H1 (cell line): Measurements from ENCODE around the gene TRIM71. TPM values are rescaled to one million over a fixed set of nuclear protein-coding genes. Genes with fewer than 3 reads are reported as not detected.

ENCODE experiments used
- CHD7 ChIP-seq: fragments of 300-600 bp; sonication (generic); IDR thresholded peaks from 2 replicates; pipeline ENCODE4 v1.7.1; 2012; ENCODE audit warnings: low read length, moderate library complexity, mild to moderate bottlenecking, inconsistent platforms; ENCODE audit not compliant: insufficient replicate concordance
- GTF2F1 ChIP-seq: IDR thresholded peaks from 2 replicates; pipeline ENCODE4 v1.6.1; 2012; ENCODE audit warnings: low read depth, low read length, improper control_type of control experiment, borderline replicate concordance
- NANOG ChIP-seq: IDR thresholded peaks from 2 replicates; pipeline ENCODE4 v1.6.1; 2011; ENCODE audit warnings: low read length, low read depth, mild to moderate bottlenecking, inconsistent platforms; ENCODE audit not compliant: insufficient read depth, poor library complexity, severe bottlenecking
- PHF8 ChIP-seq: fragments of 200-600 bp; sonication (generic); conservative IDR thresholded peaks from 2 replicates; pipeline ENCODE4 v1.7.1; 2012; ENCODE audit warnings: low read depth, mild to moderate bottlenecking, inconsistent platforms, low read length, moderate library complexity
- POU5F1 ChIP-seq: IDR thresholded peaks from 2 replicates; pipeline ENCODE4 v1.6.1; 2011; ENCODE audit warnings: low read depth, mild to moderate bottlenecking, low read length, moderate library complexity
- RFX5 ChIP-seq: IDR thresholded peaks from 2 replicates; pipeline ENCODE4 v1.6.1; 2011; ENCODE audit warnings: low read depth, low read length, improper control_type of control experiment, borderline replicate concordance
- SP4 ChIP-seq: IDR thresholded peaks from 2 replicates; pipeline ENCODE4 v1.6.1; 2012; ENCODE audit warnings: low read length, inconsistent platforms
- TCF12 ChIP-seq: IDR thresholded peaks from 2 replicates; pipeline ENCODE4 v1.6.1; 2011; ENCODE audit warnings: low read depth, mild to moderate bottlenecking, low read length
- polyA plus RNA-seq, 7 experiments: library from polyadenylated mRNA; depleted of rRNA in 3 of 7; stranded (reverse) in 5 of 7; unstranded in 2 of 7; fragments of >200 nt in 5 of 7; fragments of 200-250 nt in 2 of 7; gene quantifications; 1 replicate in 5 of 7; 2 replicates in 1 of 7; 4 replicates in 1 of 7; pipeline versions ENCODE4 v1.2.1 to v1.2.3, GENCODE V29; 2011 to 2013; ENCODE audit warnings: missing spikeins in 2 of 7, mixed read lengths in 2 of 7
- total RNA-seq: library from RNA; stranded (reverse); fragmentation: NEBNext Ultra II Directional; extraction: Animal tissue kit (Norgen Biotek cat#: 25700); gene quantifications from 2 replicates; pipeline ENCODE4 v1.2.1, GENCODE V29; 2021
- TF ChIP-seq, protein P1 (sequence below): IDR thresholded peaks from 2 replicates; pipeline ENCODE4 v1.6.1; 2011; ENCODE audit warnings: low read length, improper control_type of control experiment

TRIM71 gene
- total and polyA plus RNA-seq, 2 of the 8 experiments (the other 6 are each of a cell fraction or from before 2014, with no cell fraction given), result 53.7 to 293 TPM

DNA sequence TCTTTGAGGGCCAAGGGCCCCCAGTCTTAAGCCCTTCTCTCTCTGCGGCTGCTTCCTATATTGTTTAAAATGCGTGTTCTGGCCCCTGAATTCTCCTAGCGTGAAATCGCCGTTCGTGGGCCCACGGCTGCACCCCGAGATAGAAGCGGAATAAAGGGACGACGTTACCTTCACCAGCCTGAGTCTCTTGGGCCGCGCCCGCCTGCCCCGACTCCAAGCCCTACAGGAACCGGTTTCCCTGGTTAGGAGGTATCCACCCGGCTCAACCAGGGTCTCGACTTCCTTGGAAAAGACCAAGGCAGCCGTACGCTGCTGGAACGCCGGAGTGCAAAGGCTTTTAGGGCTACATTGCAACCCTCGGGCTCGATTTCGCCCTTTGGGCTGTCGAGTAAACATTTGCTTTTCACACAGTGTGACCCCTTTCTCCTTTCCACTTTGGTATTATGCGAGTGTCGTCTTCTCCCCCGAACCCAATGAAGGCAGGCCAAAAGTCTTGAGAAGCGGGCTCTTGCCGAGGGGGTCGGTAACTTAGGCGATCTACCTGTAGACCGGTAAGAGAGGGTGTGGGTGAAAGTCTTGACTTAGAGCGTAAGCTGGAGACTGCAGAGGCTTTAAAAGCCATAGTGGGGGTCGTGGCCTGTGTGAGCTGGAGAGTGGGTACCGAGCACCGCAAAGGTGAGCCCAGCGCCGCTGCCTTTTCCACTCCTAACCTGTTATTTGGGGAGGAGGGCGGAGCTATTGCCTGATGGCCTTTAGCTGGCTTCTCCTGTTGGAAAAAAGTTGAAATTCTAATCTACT lies 2.0 kb downstream of the TRIM71 start (continued):
- no peak for TF ChIP-seq CHD7
- no peak for TF ChIP-seq GTF2F1
- TF ChIP-seq SP4, result no peak
- TF ChIP-seq, protein P1, sequence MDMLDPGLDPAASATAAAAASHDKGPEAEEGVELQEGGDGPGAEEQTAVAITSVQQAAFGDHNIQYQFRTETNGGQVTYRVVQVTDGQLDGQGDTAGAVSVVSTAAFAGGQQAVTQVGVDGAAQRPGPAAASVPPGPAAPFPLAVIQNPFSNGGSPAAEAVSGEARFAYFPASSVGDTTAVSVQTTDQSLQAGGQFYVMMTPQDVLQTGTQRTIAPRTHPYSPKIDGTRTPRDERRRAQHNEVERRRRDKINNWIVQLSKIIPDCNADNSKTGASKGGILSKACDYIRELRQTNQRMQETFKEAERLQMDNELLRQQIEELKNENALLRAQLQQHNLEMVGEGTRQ, result no peak
- TF ChIP-seq PHF8, result peak; percentile 29; the same call in 1 of the 2 replicates
- no peak for TF ChIP-seq NANOG
- TF ChIP-seq RFX5, result no peak
- TF ChIP-seq POU5F1, result no peak
- no peak for TF ChIP-seq TCF12
